Mammary epithelial cell (primary cell): ENCODE data around the gene MAN1B1.

Source experiments
- EZH2 ChIP-seq: IDR thresholded peaks from 2 replicates; pipeline ENCODE4 v1.6.1; 2012; ENCODE audit warnings: low read length, inconsistent platforms, borderline replicate concordance
- TF ChIP-seq, protein P1 (sequence below), 2 donors: IDR thresholded peaks in 1 of 2; conservative IDR thresholded peaks in 1 of 2; 2 replicates each; pipeline ENCODE4 v1.5.1; 2011 to 2012; ENCODE audit warnings: inconsistent platforms in 2 of 2, low read length in 2 of 2, mild to moderate bottlenecking in 2 of 2, control low read depth in 1 of 2, low read depth in 1 of 2; ENCODE audit not compliant: insufficient read depth in 1 of 2; ENCODE audit errors: extremely low read depth in 1 of 2

DNA sequence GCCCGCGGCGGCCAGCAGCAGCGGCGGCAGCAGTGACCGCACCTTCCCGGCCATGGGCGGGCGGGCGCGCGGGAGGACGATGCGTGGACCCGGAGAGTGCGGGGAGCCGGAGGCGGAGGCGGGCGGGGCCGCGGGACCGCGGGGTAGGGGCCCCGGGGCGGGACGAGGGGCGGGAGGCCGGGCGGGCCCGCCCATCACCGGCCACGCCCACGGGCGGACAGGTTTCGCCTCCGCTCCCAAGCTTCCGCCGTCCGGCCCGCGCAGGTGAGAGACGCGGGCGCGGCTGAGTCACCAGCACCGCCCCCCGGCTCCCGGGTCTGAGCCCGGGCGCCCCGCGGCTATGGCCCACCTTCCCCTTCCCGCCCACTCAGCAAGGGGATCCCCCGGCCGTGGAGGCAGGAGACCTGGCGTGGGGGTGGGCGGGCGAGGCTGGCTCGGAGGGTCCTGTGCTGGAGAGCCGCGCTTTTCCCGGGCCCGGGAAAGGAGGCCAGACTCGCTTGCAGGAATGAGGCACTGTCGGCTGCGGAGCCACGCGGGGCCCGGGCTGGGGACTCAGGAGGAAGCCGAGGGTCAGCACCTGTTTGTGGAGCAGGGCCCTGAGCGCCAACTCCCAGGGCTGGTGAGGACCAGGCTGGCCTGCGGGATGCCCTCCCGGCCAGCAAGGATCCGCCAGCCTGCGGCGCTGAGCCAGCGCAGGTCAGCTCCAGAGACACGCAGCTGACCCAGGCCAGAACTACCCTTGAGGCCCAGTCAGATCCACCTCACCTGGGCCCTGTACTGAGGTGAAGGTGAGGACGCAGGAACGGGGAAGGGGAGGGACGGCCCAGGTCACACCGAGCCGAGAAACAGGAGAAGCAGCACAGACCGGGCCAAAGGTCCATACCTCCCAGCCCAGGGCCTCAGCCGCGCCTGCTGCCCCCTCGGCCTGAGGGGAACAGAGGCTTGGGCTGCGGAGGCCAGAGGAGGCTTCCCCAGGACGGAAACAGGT, 32.5 kb upstream of the MAN1B1 start, which contains the start of gene ENTPD2:
- no peak for TF ChIP-seq EZH2
- TF ChIP-seq, protein P1, sequence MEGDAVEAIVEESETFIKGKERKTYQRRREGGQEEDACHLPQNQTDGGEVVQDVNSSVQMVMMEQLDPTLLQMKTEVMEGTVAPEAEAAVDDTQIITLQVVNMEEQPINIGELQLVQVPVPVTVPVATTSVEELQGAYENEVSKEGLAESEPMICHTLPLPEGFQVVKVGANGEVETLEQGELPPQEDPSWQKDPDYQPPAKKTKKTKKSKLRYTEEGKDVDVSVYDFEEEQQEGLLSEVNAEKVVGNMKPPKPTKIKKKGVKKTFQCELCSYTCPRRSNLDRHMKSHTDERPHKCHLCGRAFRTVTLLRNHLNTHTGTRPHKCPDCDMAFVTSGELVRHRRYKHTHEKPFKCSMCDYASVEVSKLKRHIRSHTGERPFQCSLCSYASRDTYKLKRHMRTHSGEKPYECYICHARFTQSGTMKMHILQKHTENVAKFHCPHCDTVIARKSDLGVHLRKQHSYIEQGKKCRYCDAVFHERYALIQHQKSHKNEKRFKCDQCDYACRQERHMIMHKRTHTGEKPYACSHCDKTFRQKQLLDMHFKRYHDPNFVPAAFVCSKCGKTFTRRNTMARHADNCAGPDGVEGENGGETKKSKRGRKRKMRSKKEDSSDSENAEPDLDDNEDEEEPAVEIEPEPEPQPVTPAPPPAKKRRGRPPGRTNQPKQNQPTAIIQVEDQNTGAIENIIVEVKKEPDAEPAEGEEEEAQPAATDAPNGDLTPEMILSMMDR (conservative IDR thresholded peaks at IDR 0.05 in 1 of 2, IDR thresholded peaks at IDR 0.05 in 1 of 2; ENCODE audit: extremely low read depth in 1 of 2, insufficient read depth in 1 of 2, low read depth in 1 of 2, low read length in 2 of 2) = no peak
